ENCODE measurements around the gene SLC24A3.

- TF ChIP-seq CTCF (IDR thresholded peaks at IDR 0.05; ENCODE audit: low read depth, low read length, poor library complexity, severe bottlenecking) (no peak), EZH2phosphoT487 (IDR thresholded peaks at IDR 0.05; ENCODE audit: borderline replicate concordance, low read length) (no peak)
Observed at GRCh38 chr20:19330731-19331130, 118.3 kb downstream of the SLC24A3 start.

All from DOHH2 (cell line).